ENCODE results near the gene SSH2. TPM values are rescaled to one million over a fixed set of nuclear protein-coding genes. Genes with fewer than 3 reads are reported as not detected.

The SSH2 gene, protein sequence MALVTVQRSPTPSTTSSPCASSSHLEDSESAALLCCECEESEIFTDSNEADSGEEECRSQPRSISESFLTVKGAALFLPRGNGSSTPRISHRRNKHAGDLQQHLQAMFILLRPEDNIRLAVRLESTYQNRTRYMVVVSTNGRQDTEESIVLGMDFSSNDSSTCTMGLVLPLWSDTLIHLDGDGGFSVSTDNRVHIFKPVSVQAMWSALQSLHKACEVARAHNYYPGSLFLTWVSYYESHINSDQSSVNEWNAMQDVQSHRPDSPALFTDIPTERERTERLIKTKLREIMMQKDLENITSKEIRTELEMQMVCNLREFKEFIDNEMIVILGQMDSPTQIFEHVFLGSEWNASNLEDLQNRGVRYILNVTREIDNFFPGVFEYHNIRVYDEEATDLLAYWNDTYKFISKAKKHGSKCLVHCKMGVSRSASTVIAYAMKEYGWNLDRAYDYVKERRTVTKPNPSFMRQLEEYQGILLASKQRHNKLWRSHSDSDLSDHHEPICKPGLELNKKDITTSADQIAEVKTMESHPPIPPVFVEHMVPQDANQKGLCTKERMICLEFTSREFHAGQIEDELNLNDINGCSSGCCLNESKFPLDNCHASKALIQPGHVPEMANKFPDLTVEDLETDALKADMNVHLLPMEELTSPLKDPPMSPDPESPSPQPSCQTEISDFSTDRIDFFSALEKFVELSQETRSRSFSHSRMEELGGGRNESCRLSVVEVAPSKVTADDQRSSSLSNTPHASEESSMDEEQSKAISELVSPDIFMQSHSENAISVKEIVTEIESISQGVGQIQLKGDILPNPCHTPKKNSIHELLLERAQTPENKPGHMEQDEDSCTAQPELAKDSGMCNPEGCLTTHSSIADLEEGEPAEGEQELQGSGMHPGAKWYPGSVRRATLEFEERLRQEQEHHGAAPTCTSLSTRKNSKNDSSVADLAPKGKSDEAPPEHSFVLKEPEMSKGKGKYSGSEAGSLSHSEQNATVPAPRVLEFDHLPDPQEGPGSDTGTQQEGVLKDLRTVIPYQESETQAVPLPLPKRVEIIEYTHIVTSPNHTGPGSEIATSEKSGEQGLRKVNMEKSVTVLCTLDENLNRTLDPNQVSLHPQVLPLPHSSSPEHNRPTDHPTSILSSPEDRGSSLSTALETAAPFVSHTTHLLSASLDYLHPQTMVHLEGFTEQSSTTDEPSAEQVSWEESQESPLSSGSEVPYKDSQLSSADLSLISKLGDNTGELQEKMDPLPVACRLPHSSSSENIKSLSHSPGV (N-terminal part only)
- total RNA-seq = 72.0 TPM
- long read RNA-seq, partial matches to known transcripts = 1 of 26 reads
- long read RNA-seq, other reads (novel, unspliced or antisense) = 24 of 26 reads

DNA sequence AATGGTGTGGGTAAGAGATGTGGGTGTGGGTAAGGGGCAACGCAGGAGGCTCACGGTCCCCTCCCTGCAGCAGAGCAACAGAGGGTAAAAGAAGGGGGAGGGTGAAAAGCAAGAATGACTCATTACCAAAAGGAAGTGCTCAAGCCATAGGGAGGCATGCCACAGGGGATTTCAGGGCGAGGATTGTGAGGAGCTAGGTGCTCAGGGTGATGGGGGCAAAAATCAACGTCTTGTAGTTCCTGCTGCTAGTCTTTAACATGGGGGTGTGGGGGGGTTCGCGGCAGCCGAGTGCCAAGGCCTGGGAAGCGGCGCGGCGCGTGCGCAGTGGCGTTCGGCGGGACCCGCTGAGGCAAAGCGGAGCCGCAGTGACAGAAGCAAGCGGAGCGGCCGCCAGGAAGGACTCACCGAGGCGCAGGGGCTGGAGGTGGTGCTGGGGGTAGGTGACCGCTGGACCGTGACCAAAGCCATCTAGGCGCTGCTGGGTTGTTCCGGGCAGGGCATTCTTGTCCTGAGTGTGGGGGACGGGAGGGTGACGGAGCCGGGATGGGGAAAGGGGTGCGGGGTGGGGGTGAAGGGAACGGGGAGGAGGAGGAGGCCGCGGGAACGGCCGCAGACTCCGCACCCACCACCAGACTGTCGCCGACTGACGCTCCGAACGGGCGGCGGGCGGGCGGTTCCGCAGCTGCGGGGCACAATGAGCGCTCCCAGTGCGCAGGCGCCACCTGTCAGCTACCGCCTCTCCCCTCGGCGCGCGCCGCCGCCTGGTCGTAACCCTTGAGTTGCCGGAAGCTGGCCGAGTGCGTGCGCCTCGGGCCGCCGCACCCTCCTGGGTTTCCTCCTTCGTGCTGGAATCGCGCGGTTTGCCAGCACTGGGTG is at the start of gene SSH2:
Gene SSH2 (minus strand): TSS at position 696 of the 876 bp plus-strand sequence. CDS start 228 bp downstream, at position 468.
- Histone ChIP-seq H3K4me1 (peaks cover 23% of the 10 kb centered on the region), H3K4me3 (peak within 1 kb of the TSS; percentile 83), H3K9me3 (no peaks in the 10 kb centered on the region), H3K27me3 (no peaks in the 10 kb centered on the region), H3K27ac (peak within 1 kb of the TSS; percentile 82), H3K36me3 (no peaks in the 10 kb centered on the region)
- TF ChIP-seq, protein P1, sequence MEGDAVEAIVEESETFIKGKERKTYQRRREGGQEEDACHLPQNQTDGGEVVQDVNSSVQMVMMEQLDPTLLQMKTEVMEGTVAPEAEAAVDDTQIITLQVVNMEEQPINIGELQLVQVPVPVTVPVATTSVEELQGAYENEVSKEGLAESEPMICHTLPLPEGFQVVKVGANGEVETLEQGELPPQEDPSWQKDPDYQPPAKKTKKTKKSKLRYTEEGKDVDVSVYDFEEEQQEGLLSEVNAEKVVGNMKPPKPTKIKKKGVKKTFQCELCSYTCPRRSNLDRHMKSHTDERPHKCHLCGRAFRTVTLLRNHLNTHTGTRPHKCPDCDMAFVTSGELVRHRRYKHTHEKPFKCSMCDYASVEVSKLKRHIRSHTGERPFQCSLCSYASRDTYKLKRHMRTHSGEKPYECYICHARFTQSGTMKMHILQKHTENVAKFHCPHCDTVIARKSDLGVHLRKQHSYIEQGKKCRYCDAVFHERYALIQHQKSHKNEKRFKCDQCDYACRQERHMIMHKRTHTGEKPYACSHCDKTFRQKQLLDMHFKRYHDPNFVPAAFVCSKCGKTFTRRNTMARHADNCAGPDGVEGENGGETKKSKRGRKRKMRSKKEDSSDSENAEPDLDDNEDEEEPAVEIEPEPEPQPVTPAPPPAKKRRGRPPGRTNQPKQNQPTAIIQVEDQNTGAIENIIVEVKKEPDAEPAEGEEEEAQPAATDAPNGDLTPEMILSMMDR (IDR thresholded peaks at IDR 0.05) = no peak
- ATAC-seq (peak; percentile 95), DNase-seq (peak; percentile 96)
- intact Hi-C loops (cut with DNase I) = loop anchor here (5.0 kb wide), 1 partner anchor 122 kb away; no protein-coding TSS in a partner anchor

DNA sequence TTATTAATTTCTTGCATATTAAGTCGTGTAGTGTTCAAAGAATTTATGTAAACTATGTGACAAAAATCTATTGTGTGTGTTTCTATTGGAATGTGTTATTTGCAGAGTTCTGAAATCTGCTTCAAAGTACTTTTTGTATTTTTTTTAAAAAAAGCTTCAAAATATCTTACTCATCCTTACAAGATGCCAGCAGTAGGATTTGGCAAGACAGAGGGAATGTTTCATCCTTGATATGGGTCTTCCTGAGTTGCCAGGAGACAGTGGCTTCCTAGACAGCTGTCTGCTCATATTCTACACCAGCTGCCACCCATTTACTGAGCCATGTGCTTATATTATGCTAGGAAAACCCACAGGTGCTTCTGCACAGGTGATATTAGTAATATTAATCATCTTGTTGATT is 47.8 kb upstream of the SSH2 start:
- ATAC-seq (no peak), DNase-seq (no peak)
- Histone ChIP-seq H3K36me3 (no peaks in the 10 kb centered on the region), H3K4me1 (no peaks in the 10 kb centered on the region), H3K9me3 (no peaks in the 10 kb centered on the region), H3K4me3 (no peak overlapping the region), H3K27ac (no peak overlapping the region), H3K27me3 (no peaks in the 10 kb centered on the region)
- intact Hi-C loops (cut with DNase I) = no loop called here
- TF ChIP-seq, protein P1 (IDR thresholded peaks at IDR 0.05) = no peak

DNA sequence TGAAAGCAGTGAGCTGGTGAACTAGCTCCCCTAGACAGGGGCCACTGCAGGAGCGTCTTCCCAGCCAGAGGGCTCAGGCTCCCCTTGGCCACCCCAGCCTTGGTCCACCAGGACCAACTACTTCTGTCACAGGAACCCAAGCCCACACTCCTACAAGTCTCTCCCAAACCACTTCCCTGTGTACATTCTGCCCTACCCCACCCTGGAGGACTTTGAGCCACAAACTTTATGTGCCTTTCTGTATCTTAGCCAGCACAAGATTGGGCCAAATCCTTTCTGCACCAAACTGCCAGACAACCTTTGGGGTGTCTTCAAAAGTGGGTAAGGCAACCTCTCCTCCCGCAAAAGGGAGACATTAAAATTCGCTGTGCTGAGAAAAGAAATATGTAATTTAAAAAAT is 43.0 kb upstream of the SSH2 start:
- H3K27ac ChIP-seq = no peak overlapping the region
- H3K4me3 ChIP-seq = no peak overlapping the region
- ATAC-seq (no peak), DNase-seq (no peak)
- no peaks in the 10 kb centered on the region for H3K27me3 ChIP-seq
- H3K4me1 ChIP-seq = no peaks in the 10 kb centered on the region
- TF ChIP-seq, protein P1 (IDR thresholded peaks at IDR 0.05) = no peak
- no peaks in the 10 kb centered on the region for H3K36me3 ChIP-seq
- intact Hi-C loops (cut with DNase I) = no loop called here
- no peaks in the 10 kb centered on the region for H3K9me3 ChIP-seq

DNA sequence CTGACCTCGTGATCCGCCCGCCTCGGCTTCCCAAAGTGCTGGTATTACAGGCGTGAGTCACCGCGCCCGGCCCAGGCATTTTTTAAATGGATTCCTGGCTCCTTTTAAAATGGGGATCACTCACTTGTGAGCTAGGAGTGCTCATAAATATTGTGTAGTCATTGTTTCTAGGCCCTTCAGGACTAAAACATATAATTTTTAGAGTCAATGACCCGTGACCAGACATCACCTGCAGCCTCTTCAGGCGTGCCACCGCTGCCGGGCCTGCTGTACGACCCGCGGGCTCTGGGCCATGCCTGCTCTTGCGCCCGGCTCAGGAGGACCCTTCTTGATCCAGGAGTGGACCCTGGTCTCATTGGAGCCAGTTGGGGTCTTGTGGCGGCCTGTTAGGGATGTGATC is 42.2 kb upstream of the SSH2 start:
- TF ChIP-seq, protein P1 (IDR thresholded peaks at IDR 0.05) = no peak
- no peak overlapping the region for H3K27ac ChIP-seq
- no peak for DNase-seq
- no peaks in the 10 kb centered on the region for H3K9me3 ChIP-seq
- H3K4me1 ChIP-seq = no peaks in the 10 kb centered on the region
- no peaks in the 10 kb centered on the region for H3K27me3 ChIP-seq
- ATAC-seq = no peak
- intact Hi-C loops (cut with DNase I) = no loop called here
- H3K36me3 ChIP-seq = no peaks in the 10 kb centered on the region
- H3K4me3 ChIP-seq = no peak overlapping the region
